ENCODE data around the gene RBFOX2. TPM values are rescaled to one million over a fixed set of nuclear protein-coding genes. Genes with fewer than 3 reads are reported as not detected.
"Not testable (repeated sequence)": the region's sequence is repeated elsewhere in the genome, so short reads cannot be mapped to it uniquely, and the experiment has no call there.

RBFOX2 gene
- polyA plus RNA-seq, 2 donors = 22.6 to 31.1 TPM

DNA sequence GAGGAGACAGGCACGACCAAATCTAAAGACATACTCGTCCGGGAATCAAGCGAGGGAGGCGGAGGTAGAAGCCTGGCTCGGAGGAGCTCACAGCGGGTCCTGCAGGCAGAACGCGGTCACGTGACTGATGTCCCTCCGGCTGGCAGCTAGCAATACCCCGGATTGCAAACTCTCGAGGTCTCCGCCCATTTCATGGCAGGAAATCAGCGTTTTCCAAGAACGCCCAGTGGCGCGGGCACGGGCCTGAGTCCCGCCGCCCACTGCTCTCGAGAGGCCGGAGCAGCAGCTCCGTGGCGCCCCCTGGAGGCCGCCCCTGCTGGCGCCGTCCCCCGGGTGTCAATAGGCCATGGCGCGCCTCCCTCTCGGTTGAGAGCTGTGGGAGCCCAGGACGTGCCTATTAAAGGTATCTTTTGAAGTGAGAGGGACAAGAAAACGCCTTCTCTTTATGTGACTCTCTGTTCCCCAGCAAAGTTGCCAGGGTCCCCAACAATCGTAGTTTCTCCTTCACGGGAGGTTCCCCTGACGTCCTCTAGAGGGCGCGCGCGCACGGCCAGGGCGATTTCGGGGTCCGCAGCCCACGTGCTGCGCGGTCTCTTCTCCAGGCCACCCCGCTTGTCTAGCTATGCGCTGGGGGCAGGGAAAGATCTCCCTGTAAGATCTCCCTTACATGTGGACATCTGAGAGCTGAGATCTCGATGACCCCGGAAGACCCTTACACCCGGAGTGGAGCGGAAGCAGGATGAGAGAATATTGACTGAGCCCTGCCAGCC is 37.3 kb upstream of the RBFOX2 start:
- Histone ChIP-seq H3K4me1 (ENCODE audit: control insufficient read depth in 2 of 2, insufficient read depth in 2 of 2, low read length in 1 of 2) (no peaks in the 10 kb centered on the region), H3K4me3 (ENCODE audit: low read depth in 1 of 2, low read length in 2 of 2) (peak overlapping the region; percentile 49 to 53), H3K36me3 (ENCODE audit: control insufficient read depth in 2 of 2, insufficient read depth in 2 of 2, low read length in 1 of 2) (no peaks in the 10 kb centered on the region), H3K9me3 (ENCODE audit: control insufficient read depth in 2 of 2, insufficient read depth in 1 of 2, low read depth in 1 of 2, low read length in 1 of 2) (no peaks in the 10 kb centered on the region), H3K27me3 (ENCODE audit: control insufficient read depth in 1 of 2, insufficient read depth in 2 of 2, low read length in 2 of 2) (no peaks in the 10 kb centered on the region), H3K27ac (ENCODE audit: low read depth in 2 of 2, low read length in 1 of 2) (peak overlapping the region; percentile 82 to 87)
- WGBS, 2 donors = 2 to 3% methylated on average over 54 of the region's 54 CpGs

DNA sequence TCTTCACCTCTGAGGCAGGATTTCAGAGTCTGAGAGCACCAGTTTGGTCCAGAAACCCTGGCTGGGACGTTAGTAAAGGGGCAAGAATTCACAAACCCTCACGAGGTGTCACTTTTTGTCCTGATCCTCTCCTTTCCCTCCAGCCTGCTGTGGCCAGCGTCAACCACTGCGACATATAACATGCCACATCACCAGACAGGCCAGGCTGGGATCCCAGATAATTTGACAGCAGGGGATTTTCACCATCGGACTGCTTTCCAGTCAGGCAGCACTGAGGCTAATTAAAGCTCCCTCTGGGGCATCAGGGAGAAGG is 36.8 kb upstream of the RBFOX2 start:
- Histone ChIP-seq H3K4me1 (ENCODE audit: control insufficient read depth in 2 of 2, insufficient read depth in 2 of 2, low read length in 1 of 2) (no peaks in the 10 kb centered on the region), H3K9me3 (ENCODE audit: control insufficient read depth in 2 of 2, insufficient read depth in 1 of 2, low read depth in 1 of 2, low read length in 1 of 2) (no peaks in the 10 kb centered on the region), H3K27me3 (ENCODE audit: control insufficient read depth in 1 of 2, insufficient read depth in 2 of 2, low read length in 2 of 2) (no peaks in the 10 kb centered on the region), H3K36me3 (ENCODE audit: control insufficient read depth in 2 of 2, insufficient read depth in 2 of 2, low read length in 1 of 2) (no peaks in the 10 kb centered on the region), H3K27ac (ENCODE audit: low read depth in 2 of 2, low read length in 1 of 2) (peak overlapping the region; percentile 82 to 87), H3K4me3 (ENCODE audit: low read depth in 1 of 2, low read length in 2 of 2) (peak overlapping the region; percentile 49 to 53)
- 2 to 9% methylated on average over 5 of the region's 5 CpGs for WGBS, 2 donors

GRCh38 chr22:36064358-36064757 is 35.7 kb upstream of the RBFOX2 start:
- H3K4me3 ChIP-seq (ENCODE audit: low read depth in 1 of 2, low read length in 2 of 2) = no peak overlapping the region
- H3K27me3 ChIP-seq (ENCODE audit: control insufficient read depth in 1 of 2, insufficient read depth in 2 of 2, low read length in 2 of 2) = no peaks in the 10 kb centered on the region
- 89 to 91% methylated on average over 5 of the region's 5 CpGs for WGBS, 2 donors
- H3K36me3 ChIP-seq (ENCODE audit: control insufficient read depth in 2 of 2, insufficient read depth in 2 of 2, low read length in 1 of 2) = no peaks in the 10 kb centered on the region
- H3K9me3 ChIP-seq (ENCODE audit: control insufficient read depth in 2 of 2, insufficient read depth in 1 of 2, low read depth in 1 of 2, low read length in 1 of 2) = no peaks in the 10 kb centered on the region
- H3K4me1 ChIP-seq (ENCODE audit: control insufficient read depth in 2 of 2, insufficient read depth in 2 of 2, low read length in 1 of 2) = no peaks in the 10 kb centered on the region
- H3K27ac ChIP-seq (ENCODE audit: low read depth in 2 of 2, low read length in 1 of 2) = no peak overlapping the region

DNA sequence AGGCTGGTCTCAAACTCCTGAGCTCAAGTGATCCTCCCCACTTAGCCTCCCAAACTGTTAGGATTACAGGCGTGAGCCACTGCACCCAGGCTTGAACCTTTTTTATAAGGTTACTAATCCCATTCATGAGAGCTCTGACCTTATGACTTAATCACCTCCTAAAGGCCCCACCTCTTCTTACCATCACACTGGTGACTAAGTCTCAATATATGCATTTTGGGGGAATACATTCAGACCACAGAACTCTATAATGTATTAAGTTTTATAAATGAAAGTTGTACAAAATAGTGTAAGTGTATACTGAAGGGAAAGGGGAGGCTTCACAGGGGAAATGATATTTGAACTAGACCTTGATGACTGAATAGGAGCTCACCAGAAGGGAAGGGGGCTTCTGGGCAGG is 28.4 kb upstream of the RBFOX2 start:
- Histone ChIP-seq H3K9me3 (ENCODE audit: control insufficient read depth in 2 of 2, insufficient read depth in 1 of 2, low read depth in 1 of 2, low read length in 1 of 2) (no peaks in the 10 kb centered on the region), H3K4me3 (ENCODE audit: low read depth in 1 of 2, low read length in 2 of 2) (no peak overlapping the region), H3K27me3 (ENCODE audit: control insufficient read depth in 1 of 2, insufficient read depth in 2 of 2, low read length in 2 of 2) (no peaks in the 10 kb centered on the region), H3K27ac (ENCODE audit: low read depth in 2 of 2, low read length in 1 of 2) (no peak overlapping the region), H3K4me1 (ENCODE audit: control insufficient read depth in 2 of 2, insufficient read depth in 2 of 2, low read length in 1 of 2) (no peaks in the 10 kb centered on the region), H3K36me3 (ENCODE audit: control insufficient read depth in 2 of 2, insufficient read depth in 2 of 2, low read length in 1 of 2) (no peaks in the 10 kb centered on the region)
- 63 to 88% methylated on average over 1 of the region's 1 CpG for WGBS, 2 donors

- WGBS, 2 donors = 68 to 71% methylated on average over 19 of the region's 19 CpGs
- Histone ChIP-seq H3K9me3 (ENCODE audit: control insufficient read depth in 2 of 2, insufficient read depth in 1 of 2, low read depth in 1 of 2, low read length in 1 of 2) (no peaks in the 10 kb centered on the region), H3K27ac (ENCODE audit: low read depth in 2 of 2, low read length in 1 of 2) (no peak overlapping the region), H3K4me3 (ENCODE audit: low read depth in 1 of 2, low read length in 2 of 2) (no peak overlapping the region), H3K4me1 (ENCODE audit: control insufficient read depth in 2 of 2, insufficient read depth in 2 of 2, low read length in 1 of 2) (no peaks in the 10 kb centered on the region), H3K36me3 (ENCODE audit: control insufficient read depth in 2 of 2, insufficient read depth in 2 of 2, low read length in 1 of 2) (no peaks in the 10 kb centered on the region), H3K27me3 (ENCODE audit: control insufficient read depth in 1 of 2, insufficient read depth in 2 of 2, low read length in 2 of 2) (no peaks in the 10 kb centered on the region)
These were observed 27.0 kb upstream of the RBFOX2 start for GRCh38 chr22:36055376-36056295.

- not testable (repeated sequence) for H3K36me3 ChIP-seq (ENCODE audit: control insufficient read depth in 2 of 2, insufficient read depth in 2 of 2, low read length in 1 of 2); H3K9me3 ChIP-seq (ENCODE audit: control insufficient read depth in 2 of 2, insufficient read depth in 1 of 2, low read depth in 1 of 2, low read length in 1 of 2); H3K4me1 ChIP-seq (ENCODE audit: control insufficient read depth in 2 of 2, insufficient read depth in 2 of 2, low read length in 1 of 2); H3K27ac ChIP-seq (ENCODE audit: low read depth in 2 of 2, low read length in 1 of 2); H3K27me3 ChIP-seq (ENCODE audit: control insufficient read depth in 1 of 2, insufficient read depth in 2 of 2, low read length in 2 of 2); H3K4me3 ChIP-seq (ENCODE audit: low read depth in 1 of 2, low read length in 2 of 2)
- WGBS, 2 donors = 89 to 95% methylated on average over 10 of the region's 10 CpGs
These were observed 25.8 kb upstream of the RBFOX2 start for GRCh38 chr22:36054446-36054845.

DNA sequence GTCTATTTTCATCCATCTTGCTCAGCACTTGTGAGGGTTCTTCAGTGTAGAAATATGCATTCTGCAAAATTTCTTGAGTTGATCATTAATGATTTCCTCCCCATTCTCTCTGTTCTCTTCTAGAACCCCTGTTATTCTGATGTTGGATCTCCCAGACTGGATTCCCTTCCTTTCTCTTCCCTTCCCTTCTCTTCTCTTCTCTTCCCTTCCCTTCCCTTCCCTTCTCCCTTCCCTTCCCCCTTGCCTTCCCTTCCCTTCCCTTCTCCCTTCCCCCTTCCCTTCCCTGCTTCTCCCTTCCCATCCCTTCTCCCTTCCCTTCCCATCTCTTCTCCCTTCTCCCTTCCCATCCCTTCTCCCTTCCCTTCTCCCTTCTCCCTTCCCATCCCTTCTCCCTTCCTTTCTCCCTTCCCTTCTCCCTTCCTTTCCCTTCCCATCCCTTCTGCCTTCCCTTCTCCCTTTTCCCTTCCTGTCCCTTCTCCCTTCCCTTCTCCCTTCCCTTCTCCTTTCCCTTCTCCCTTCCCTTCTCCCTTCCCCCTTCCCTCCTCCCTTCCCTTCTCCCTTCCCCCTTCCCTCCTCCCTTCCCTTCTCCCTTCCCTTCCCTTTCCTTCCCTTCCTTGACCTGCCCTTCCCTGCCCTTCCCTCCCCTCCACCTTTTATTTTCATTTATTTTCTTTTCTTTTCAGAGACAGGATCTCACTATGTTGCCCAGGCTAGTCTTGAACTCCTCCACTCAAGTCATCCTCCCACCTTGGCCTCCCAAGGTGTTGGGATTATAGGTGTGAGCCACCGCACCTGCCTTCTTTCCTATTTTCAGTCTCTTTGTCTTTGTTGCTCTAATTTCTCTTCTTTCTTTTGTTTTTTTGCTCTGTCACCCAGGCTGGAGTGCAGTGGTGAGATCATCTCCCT is 24.9 kb upstream of the RBFOX2 start:
- Histone ChIP-seq H3K9me3 (ENCODE audit: control insufficient read depth in 2 of 2, insufficient read depth in 1 of 2, low read depth in 1 of 2, low read length in 1 of 2) (no peaks in the 10 kb centered on the region), H3K4me3 (ENCODE audit: low read depth in 1 of 2, low read length in 2 of 2) (no peak overlapping the region), H3K36me3 (ENCODE audit: control insufficient read depth in 2 of 2, insufficient read depth in 2 of 2, low read length in 1 of 2) (no peaks in the 10 kb centered on the region), H3K27me3 (ENCODE audit: control insufficient read depth in 1 of 2, insufficient read depth in 2 of 2, low read length in 2 of 2) (no peaks in the 10 kb centered on the region), H3K4me1 (ENCODE audit: control insufficient read depth in 2 of 2, insufficient read depth in 2 of 2, low read length in 1 of 2) (no peaks in the 10 kb centered on the region), H3K27ac (ENCODE audit: low read depth in 2 of 2, low read length in 1 of 2) (no peak overlapping the region)
- WGBS, 2 donors = 88 to 100% methylated on average over 1 of the region's 1 CpG

DNA sequence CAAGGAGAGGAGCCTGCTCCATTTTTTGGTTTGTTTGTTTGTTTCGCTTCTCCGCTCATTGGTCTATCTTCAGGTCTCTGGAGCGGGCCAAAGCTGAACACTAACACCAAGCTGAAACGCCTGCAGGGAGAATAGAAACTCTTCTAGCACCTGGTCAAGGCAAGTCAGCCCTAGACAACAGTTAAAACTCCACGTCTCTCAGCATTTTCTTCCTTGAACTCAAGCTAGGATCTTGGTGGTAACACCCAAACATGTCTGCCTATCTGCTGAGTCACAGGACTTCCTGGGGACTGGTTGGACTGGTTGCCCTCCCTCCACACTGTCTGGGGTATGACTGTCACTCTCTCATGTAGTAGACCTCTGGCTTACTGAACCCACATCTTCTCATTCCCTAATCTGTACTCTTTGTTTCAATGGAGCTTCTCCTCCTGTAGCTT is 23.9 kb upstream of the RBFOX2 start:
- H3K27ac ChIP-seq (ENCODE audit: low read depth in 2 of 2, low read length in 1 of 2) = peak overlapping the region; percentile 78 to 91
- WGBS, 2 donors = 70 to 78% methylated on average over 5 of the region's 5 CpGs
- no peak overlapping the region for H3K4me3 ChIP-seq (ENCODE audit: low read depth in 1 of 2, low read length in 2 of 2)

GRCh38 chr22:36049678-36049997 is 21.0 kb upstream of the RBFOX2 start:
- Histone ChIP-seq H3K27ac (ENCODE audit: low read depth in 2 of 2, low read length in 1 of 2) (no peak overlapping the region), H3K4me1 (ENCODE audit: control insufficient read depth in 2 of 2, insufficient read depth in 2 of 2, low read length in 1 of 2) (no peaks in the 10 kb centered on the region), H3K9me3 (ENCODE audit: control insufficient read depth in 2 of 2, insufficient read depth in 1 of 2, low read depth in 1 of 2, low read length in 1 of 2) (no peaks in the 10 kb centered on the region), H3K27me3 (ENCODE audit: control insufficient read depth in 1 of 2, insufficient read depth in 2 of 2, low read length in 2 of 2) (no peaks in the 10 kb centered on the region), H3K4me3 (ENCODE audit: low read depth in 1 of 2, low read length in 2 of 2) (no peak overlapping the region), H3K36me3 (ENCODE audit: control insufficient read depth in 2 of 2, insufficient read depth in 2 of 2, low read length in 1 of 2) (no peaks in the 10 kb centered on the region)
- 92 to 95% methylated on average over 2 of the region's 2 CpGs for WGBS, 2 donors

More for the DNA sequence above, 23.9 kb upstream of the RBFOX2 start:
- H3K9me3 ChIP-seq (ENCODE audit: control insufficient read depth in 2 of 2, insufficient read depth in 1 of 2, low read depth in 1 of 2, low read length in 1 of 2) = no peaks in the 10 kb centered on the region
- H3K4me1 ChIP-seq (ENCODE audit: control insufficient read depth in 2 of 2, insufficient read depth in 2 of 2, low read length in 1 of 2) = no peaks in the 10 kb centered on the region
- H3K36me3 ChIP-seq (ENCODE audit: control insufficient read depth in 2 of 2, insufficient read depth in 2 of 2, low read length in 1 of 2) = no peaks in the 10 kb centered on the region
- no peaks in the 10 kb centered on the region for H3K27me3 ChIP-seq (ENCODE audit: control insufficient read depth in 1 of 2, insufficient read depth in 2 of 2, low read length in 2 of 2)

All from esophagus (tissue), 2 donors.